Measurements from ENCODE around the gene EPN2.

DNA sequence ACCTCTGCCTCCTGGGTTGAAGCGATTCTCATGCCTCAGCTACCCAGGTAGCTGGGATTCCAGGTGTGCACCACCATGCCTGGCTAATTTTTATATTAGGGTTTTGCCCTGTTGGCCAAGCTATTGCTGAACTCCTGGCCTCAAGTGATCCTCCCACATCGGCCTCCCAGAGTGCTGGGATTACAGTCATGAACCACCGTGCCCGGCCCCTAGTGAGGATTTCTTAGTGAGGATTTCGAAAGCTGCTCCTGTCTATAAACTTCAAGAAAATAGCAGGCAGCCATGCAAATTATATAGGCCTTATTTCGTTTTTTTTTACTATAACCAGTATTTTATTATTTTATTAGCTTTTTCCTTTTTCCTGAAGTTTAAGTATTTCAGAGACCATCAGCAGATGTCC lies 41.6 kb downstream of the EPN2 start:
- TF ChIP-seq, protein P1, sequence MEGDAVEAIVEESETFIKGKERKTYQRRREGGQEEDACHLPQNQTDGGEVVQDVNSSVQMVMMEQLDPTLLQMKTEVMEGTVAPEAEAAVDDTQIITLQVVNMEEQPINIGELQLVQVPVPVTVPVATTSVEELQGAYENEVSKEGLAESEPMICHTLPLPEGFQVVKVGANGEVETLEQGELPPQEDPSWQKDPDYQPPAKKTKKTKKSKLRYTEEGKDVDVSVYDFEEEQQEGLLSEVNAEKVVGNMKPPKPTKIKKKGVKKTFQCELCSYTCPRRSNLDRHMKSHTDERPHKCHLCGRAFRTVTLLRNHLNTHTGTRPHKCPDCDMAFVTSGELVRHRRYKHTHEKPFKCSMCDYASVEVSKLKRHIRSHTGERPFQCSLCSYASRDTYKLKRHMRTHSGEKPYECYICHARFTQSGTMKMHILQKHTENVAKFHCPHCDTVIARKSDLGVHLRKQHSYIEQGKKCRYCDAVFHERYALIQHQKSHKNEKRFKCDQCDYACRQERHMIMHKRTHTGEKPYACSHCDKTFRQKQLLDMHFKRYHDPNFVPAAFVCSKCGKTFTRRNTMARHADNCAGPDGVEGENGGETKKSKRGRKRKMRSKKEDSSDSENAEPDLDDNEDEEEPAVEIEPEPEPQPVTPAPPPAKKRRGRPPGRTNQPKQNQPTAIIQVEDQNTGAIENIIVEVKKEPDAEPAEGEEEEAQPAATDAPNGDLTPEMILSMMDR (IDR thresholded peaks at IDR 0.05), result no peak
- no peak for TF ChIP-seq POLR2A (IDR thresholded peaks at IDR 0.05)
